ENCODE results near the gene KRTAP21-3. TPM values are rescaled to one million over a fixed set of nuclear protein-coding genes. Genes with fewer than 3 reads are reported as not detected.
"Not testable (repeated sequence)": the region's sequence is repeated elsewhere in the genome, so short reads cannot be mapped to it uniquely, and the experiment has no call there.

KRTAP21-3 gene
- total RNA-seq: not detected
- long read RNA-seq: 0 reads

- Histone ChIP-seq H3K27ac (no peak within 1 kb of the TSS), H3K4me1 (no peaks in the 10 kb centered on the region), H3K27me3 (ENCODE audit: low read depth) (no peaks in the 10 kb centered on the region), H3K9me3 (no peaks in the 10 kb centered on the region), H3K36me3 (no peaks in the 10 kb centered on the region), H3K4me3 (no peak within 1 kb of the TSS)
- no peak for TF ChIP-seq CTCF (IDR thresholded peaks at IDR 0.05)
- intact Hi-C loops (cut with DNase I): no loop called here
- DNase-seq (no peak), ATAC-seq (no peak)
Observed at GRCh38 chr21:30718239-30718909, at the start of gene KRTAP21-3. TSS of gene KRTAP21-3 (minus strand) at chr21:30718777. CDS start at chr21:30718759, 18 bp downstream.

GRCh38 chr21:30760776-30761175 lies 42.2 kb upstream of the KRTAP21-3 start:
- Histone ChIP-seq H3K9me3 (no peaks in the 10 kb centered on the region), H3K36me3 (no peaks in the 10 kb centered on the region), H3K4me1 (no peaks in the 10 kb centered on the region), H3K27me3 (ENCODE audit: low read depth) (no peaks in the 10 kb centered on the region), H3K27ac (no peak overlapping the region), H3K4me3 (no peak overlapping the region)
- ATAC-seq: no peak
- DNase-seq: no peak
- intact Hi-C loops (cut with DNase I): no loop called here
- TF ChIP-seq CTCF (IDR thresholded peaks at IDR 0.05): no peak

- DNase-seq (no peak), ATAC-seq (no peak)
- no peaks in the 10 kb centered on the region for H3K9me3 ChIP-seq
- H3K36me3 ChIP-seq: no peaks in the 10 kb centered on the region
- no peak overlapping the region for H3K4me3 ChIP-seq
- no peaks in the 10 kb centered on the region for H3K27me3 ChIP-seq (ENCODE audit: low read depth)
- intact Hi-C loops (cut with DNase I): no loop called here
- H3K27ac ChIP-seq: no peak overlapping the region
- H3K4me1 ChIP-seq: no peaks in the 10 kb centered on the region
- TF ChIP-seq CTCF (IDR thresholded peaks at IDR 0.05): no peak
Observed at GRCh38 chr21:30758306-30758705, 39.7 kb upstream of the KRTAP21-3 start.

GRCh38 chr21:30755328-30755727 lies 36.8 kb upstream of the KRTAP21-3 start, which contains the start of gene KRTAP21-1:
TSS of gene KRTAP21-1 (minus strand) at chr21:30755428. CDS start at chr21:30755378, 50 bp downstream.
- H3K27me3 ChIP-seq (ENCODE audit: low read depth); H3K4me3 ChIP-seq; H3K4me1 ChIP-seq; intact Hi-C loops (cut with DNase I); ATAC-seq; H3K9me3 ChIP-seq; DNase-seq; H3K36me3 ChIP-seq; H3K27ac ChIP-seq: not testable (repeated sequence)

GRCh38 chr21:30747159-30747558 lies 28.6 kb upstream of the KRTAP21-3 start, which contains the start of gene KRTAP21-2:
TSS of gene KRTAP21-2 (minus strand) at chr21:30747259. CDS start at chr21:30747202, 57 bp downstream.
- no peaks in the 10 kb centered on the region for H3K27me3 ChIP-seq (ENCODE audit: low read depth)
- no peaks in the 10 kb centered on the region for H3K4me1 ChIP-seq
- no peak for DNase-seq
- H3K36me3 ChIP-seq: no peaks in the 10 kb centered on the region
- H3K27ac ChIP-seq: no peak within 1 kb of the TSS
- no peak within 1 kb of the TSS for H3K4me3 ChIP-seq
- intact Hi-C loops (cut with DNase I): no loop called here
- ATAC-seq: no peak
- H3K9me3 ChIP-seq: no peaks in the 10 kb centered on the region
- no peak for TF ChIP-seq CTCF (IDR thresholded peaks at IDR 0.05)

- intact Hi-C loops (cut with DNase I): no loop called here
- no peaks in the 10 kb centered on the region for H3K36me3 ChIP-seq
- no peak overlapping the region for H3K27ac ChIP-seq
- no peak for TF ChIP-seq CTCF (IDR thresholded peaks at IDR 0.05)
- H3K4me3 ChIP-seq: no peak overlapping the region
- H3K4me1 ChIP-seq: no peaks in the 10 kb centered on the region
- no peaks in the 10 kb centered on the region for H3K27me3 ChIP-seq (ENCODE audit: low read depth)
- H3K9me3 ChIP-seq: no peaks in the 10 kb centered on the region
- DNase-seq (no peak), ATAC-seq (no peak)
Observed at GRCh38 chr21:30740462-30740861, 21.9 kb upstream of the KRTAP21-3 start.
